GM19328 (cell line): ENCODE results near the gene HAVCR1.
"Not testable (repeated sequence)": the region's sequence is repeated elsewhere in the genome, so short reads cannot be mapped to it uniquely, and the experiment has no call there.

Experiments used
- ATAC-seq: cut with Tn5 transposase; IDR thresholded peaks from one replicate; pipeline ENCODE4 v1.9.1; 2021; ENCODE audit warnings: mild to moderate bottlenecking, moderate library complexity; ENCODE audit not compliant: unreplicated experiment

HAVCR1 gene

DNA sequence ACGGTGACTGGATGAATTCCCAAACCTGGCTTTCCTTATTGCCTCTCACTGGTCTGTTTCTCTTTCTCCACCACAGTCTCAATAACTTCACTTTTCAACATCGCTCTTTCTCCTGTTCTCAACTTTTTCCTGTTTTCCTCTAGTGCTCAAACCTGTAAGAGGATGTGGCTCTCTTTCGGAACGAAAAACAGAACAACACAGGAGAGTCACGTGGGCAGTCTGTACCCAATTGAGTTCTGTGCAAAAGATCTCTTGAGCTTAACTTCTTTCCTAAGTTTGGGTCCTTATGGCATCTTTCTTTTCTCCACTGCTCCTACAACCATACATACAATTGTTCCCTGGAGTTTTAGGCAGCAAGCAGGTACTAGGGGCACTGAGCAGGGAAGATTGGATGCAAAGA is 8.9 kb downstream of the HAVCR1 start:
- no peak for ATAC-seq

DNA sequence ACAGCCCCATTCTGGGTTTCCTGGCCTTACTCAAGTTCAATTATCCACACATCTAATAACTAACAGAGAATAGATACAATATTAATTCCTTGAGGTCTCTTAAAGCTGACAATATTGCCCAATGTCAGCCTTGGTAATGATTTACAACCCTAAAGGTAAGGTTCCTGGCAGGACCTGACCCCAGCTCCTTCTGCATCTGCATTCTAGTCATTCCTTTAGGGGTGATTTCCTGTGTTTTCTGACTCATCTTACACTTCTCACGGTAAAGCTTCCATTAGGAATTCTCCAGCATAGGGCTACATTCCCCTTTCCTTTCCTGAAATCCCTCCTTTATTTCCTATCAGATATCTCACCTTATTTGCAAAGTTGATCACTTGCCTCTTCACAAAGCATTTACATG is 9.3 kb downstream of the HAVCR1 start:
- ATAC-seq: no peak

DNA sequence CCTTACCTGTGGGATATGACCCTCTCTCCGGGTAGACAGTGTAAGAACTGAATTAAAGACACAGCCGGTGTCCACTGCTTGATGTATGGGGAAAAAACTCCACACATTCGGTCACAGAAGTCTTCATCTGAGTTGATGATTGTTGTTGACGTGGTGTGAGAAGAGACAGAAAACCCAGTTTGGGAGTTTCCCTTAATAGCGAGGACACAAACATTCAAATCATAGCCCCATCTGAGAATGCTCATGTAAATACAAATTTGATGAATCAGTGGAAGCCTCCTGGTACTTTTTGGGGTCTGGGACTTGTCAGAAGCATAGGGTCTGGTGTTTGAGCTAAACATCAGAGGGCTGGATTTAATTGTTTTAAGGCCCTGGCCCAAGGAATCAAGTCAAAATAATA is 11.0 kb downstream of the HAVCR1 start:
- ATAC-seq: no peak

DNA sequence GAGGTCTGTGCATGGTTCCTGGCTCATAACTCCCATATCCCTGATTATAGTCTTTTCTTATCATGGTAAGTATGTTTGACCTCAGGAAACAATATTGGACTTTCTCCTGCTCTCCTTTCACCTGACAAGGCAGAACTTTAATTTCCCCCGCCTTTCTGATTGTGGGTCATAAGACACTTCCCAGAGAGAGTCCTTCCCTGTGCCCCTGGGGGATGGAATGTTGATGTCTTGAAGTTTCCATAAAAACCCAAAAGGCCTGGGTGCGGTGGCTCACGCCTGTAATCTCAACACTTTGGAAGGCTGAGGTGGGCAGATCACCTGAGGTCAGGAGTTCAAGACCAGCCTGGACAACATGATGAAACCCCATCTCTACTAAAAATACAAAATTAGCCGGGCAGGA is 11.9 kb downstream of the HAVCR1 start:
- ATAC-seq: not testable (repeated sequence)

DNA sequence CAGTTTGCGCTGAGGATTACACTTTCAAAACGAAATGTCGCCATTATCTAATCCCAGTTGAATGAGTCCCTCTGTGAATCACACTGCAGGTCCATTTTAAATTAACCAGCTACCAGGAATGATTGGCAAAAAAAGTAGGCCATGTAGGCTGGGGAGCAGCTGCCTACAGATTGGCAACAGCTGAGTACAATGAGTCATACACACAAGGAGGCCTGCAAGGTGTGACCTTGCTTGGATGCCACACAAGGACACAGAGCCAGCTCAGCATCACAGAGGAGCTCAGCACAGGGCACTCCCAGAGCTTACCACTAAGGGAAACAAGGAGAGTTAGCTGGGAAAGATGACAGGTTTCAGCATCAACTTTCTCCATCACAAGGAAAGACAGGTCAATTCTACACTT is 12.9 kb downstream of the HAVCR1 start:
- ATAC-seq: no peak

DNA sequence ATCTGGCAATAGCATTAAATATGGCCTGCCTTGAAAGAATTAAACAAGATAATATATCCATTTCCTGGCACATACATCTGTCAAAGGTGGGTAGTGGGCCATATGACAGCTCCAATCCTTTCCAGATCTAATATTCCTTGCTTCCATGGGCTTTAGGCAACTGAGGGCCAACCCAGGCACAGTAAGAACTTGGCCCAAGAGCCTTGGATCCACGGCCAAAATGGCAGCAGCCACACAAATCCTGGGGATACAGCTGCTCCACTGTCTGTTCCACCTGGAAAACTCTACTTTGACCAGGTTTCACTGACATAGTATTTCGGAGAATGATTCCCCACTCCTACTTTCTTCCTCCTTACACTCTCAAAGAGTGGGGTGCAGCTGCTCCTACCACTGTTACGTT is 13.3 kb downstream of the HAVCR1 start:
- ATAC-seq: no peak

DNA sequence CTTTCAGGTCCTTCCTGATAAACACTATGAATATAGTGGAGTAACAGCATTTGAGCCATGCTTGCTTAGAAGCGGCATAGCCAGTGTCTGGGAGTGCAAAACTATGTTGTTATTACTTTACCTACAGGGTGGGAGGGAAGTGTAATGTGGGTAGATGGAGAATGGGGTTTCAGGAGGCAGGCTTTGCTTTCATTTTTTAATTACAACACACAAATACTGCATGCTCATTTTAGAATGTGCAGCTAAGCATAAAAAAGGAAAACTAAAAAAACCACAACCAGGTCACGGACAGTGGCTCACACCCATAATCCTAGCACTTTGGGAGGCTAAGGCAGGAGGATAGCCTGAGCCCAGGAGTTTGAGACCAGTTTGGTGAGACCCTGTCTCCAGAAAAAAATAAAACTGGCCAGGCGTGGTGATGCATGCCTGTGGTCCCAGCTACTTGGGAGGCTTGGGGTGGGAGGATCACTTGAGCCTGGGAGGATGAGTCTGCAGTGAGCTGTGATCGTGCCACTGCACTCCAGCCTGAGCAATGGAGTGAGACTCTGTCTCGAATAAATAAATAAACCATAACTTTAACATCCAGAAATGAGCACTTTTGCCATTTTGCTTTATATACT is 20.2 kb downstream of the HAVCR1 start:
- ATAC-seq: no peak

DNA sequence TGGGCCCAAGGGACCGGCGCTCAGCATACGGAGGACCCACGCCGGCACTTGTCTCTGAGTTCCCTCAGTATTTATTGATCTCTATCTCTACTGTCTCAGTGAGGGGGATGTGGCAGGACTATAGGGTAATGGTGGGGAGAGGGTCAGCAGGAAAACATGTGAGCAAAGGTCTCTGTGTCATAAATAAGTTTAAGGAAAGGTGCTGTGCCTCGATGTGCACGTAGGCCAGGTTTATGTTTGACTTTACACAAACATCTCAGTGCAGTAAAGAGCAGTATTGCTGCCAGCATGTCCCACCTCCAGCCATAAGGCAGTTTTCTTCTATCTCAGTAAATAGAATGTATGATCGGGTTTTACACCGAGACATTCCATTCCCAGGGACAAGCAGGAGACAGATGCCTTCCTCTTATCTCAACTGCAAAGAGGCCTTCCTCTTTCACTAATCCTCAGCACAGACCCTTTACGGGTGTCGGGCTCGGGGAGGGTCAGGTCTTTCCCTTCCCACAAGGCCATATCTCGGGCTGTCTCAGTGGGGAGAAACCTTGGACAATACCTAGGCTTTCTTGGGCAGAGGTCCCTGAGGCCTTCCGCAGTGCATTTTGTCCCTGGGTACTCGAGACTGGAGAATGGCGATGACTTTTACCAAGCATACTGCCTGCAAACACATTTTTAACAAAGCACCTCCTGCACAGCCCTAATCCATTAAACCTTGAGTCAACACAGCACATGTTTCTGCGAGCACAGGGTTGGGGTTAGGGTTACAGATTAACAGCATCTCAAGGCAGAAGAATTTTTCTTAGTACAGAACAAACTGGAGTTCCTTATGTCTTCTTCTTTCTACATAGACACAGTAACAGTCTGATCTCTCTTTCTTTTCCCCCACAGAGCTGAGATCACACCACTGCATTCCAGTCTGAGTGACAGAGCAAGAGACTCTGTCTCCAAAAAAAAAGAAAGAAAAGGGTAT is 24.5 kb downstream of the HAVCR1 start:
- ATAC-seq: not testable (repeated sequence)

DNA sequence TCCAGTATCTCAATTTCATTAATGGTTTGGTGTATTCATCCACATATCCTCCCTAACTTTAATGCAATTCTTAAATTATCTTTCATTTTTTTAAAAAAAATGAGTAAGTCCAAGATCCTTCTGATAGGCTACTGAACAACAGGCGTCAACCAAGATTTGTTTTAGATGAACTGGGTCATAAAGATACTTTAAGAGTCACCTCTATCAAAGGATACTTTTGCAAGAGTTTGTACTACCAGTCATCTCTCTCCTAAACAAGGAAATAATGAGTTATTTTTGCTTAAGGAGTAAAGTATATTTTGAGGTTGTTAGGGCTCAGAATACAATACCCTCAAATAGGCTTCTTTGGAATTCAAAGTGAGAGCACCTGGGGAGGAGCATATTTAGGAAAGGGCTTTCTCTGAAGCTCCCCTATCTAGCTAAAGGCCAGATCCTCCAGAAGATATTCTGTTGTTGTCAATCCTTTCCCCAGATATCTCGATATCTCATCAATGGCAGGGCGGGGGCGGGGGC is 25.8 kb downstream of the HAVCR1 start:
- ATAC-seq: no peak

DNA sequence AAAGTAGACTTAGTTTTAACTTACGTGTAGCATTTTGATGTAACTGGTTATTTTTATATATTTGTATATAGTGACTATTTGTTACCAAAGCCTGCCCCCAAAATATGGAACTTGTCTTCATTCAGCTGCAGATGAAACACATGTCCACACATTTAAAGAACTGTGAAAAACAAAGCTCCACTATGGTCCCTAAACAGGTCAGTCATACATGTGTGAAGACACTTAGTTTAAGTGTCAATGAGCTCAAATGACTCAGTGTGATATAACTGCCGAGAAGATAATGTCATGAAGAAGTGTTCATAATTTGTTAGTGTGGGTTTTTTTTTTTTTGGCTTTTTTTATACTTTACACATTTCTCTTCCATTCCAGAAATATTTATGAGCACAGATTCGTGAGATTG is 28.2 kb downstream of the HAVCR1 start:
- no peak for ATAC-seq

DNA sequence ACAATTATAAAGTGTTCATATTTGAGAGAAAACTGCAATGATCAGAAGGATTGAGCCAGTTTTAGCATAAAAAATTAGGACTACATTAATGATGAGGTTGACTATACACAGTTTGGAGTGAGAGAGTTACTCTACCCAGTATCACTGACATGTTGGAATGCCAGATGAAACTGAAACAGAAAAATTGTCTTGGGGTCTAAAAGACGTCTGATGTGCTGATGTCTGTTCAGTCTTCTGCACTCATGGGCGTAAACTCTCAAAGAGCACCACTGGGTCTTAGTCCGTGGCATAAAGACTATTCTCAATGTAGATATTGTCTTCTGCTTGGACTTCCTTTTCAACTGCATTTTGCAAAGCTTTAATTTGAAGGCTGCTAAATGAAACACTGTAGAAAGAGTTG is 29.5 kb downstream of the HAVCR1 start:
- no peak for ATAC-seq

DNA sequence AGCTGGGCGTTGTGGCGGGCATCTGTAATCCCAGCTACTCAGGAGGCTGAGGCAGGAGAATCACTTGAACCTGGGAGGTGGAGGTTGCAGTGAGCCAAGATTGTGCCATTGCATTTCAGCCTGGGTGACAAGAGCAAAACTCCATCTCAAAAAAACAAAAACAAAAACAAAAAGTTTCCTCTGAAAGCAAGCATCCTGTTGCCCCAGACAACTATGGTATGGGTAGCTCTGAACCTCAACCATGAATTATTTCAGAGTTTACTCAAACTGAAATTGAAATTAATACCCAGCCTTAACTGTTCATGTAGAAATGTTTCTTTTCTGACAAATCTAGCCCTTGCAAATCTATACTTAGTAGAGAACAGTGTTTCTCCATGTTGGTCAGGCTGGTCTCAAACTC is 31.3 kb downstream of the HAVCR1 start:
- ATAC-seq: peak; percentile 77

DNA sequence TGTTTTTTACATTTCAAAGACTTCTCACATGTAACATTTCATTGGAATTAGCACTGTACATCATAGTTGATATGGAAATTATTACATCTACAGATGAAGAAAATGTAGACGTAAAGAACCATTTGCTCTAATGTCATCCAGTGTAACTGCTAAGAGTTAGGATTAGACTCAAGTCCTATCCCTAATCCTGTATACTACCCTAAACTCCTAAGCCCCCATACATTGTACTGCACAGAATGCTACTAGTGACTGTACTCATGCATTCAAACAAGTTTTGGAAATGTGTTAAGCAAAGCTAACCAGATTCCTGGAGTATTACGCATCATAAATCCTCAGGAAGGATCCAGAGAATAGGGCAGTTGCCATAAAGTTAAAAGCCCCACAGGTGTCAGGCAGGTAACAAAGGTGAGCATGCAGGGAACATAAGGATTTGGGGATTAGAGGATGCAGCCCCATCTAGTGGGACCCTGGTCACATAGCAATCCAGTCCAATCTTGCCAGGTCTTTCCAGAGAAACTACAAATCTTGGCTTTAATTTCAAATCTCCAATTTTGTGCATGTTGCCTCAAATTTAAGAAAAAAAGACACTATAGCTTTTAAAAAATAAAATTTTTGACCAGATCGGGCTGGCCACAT is 32.0 kb downstream of the HAVCR1 start:
- ATAC-seq: no peak

DNA sequence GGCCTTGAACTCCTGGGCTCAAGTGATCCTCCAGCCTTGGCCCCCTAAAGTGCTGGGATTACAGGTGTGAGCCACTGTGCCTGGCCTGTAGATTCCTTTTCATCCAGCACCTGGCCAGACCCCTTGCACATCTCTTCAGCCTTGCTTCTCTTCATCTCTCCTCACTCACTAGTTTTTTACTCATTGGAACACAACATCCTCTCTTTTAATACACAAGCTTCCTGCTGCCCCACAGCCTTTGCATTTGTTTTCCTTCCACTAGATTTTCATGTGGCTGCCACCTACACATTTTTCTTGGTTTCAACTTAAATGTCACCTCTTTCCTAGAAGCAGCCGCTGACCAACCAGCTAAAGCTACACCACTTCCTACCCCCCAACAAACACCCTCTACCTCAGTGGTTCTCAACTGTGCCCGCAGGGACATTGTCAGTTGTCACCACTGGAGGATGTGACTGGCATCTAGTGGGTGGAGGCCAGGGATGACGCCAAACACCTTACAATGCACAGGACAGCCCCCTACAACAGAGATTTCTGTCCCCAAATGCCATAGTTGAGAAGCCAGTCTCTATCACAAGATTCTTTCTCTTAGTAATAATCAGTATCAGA is 33.7 kb downstream of the HAVCR1 start:
- no peak for ATAC-seq

DNA sequence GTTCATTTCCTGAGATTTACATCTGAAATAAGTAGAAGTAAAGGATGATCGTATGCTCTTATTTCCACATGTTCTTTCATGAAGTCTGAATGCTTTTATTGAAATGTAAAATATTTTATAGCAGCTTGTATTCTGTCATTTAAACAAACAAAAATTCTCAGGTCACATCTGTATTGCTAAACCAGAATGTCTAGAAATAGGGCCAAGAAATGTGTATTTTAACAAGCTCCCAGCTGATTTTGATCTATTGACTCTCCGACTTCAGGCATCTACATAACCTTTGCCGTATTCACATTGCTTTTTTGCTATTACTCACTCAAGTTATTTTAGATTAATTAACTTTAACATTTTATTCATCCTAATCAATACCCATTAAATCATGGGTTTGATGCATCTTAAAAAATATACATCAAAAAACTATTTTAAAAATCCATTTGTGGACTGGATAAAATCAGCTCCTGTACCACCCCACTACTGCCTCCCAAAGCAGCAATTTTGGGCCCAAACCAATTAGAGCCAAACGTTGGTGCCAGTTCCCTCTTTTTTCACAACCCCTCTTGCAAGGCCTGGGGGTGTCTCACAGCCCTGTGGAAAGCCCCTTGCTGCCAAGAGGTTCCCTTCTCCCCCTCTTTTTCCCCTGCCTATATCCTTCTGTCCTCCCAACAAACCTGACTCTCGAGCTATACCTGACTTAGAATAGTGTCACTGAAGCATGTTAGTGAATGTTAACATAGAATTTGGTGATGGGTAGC is 34.5 kb downstream of the HAVCR1 start:
- no peak for ATAC-seq

DNA sequence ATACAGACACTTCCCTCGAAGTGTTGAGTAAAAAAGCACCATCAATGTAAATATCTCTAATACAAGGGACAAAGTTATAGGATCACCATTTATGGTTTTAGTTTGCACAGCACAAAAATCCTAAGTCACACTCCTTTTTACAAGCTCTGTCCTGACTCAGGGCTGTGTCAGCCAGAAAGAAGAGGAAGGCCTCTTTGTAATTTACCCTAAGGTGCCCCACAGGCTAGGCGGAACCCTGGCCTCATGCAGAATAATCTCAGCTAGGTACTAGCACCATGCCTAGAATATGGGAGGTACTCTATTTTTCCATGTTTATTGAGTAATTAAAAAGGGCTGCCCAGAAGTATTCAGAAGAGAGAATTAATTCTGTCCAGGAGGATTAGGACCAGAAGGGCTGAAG is 36.9 kb downstream of the HAVCR1 start:
- no peak for ATAC-seq

DNA sequence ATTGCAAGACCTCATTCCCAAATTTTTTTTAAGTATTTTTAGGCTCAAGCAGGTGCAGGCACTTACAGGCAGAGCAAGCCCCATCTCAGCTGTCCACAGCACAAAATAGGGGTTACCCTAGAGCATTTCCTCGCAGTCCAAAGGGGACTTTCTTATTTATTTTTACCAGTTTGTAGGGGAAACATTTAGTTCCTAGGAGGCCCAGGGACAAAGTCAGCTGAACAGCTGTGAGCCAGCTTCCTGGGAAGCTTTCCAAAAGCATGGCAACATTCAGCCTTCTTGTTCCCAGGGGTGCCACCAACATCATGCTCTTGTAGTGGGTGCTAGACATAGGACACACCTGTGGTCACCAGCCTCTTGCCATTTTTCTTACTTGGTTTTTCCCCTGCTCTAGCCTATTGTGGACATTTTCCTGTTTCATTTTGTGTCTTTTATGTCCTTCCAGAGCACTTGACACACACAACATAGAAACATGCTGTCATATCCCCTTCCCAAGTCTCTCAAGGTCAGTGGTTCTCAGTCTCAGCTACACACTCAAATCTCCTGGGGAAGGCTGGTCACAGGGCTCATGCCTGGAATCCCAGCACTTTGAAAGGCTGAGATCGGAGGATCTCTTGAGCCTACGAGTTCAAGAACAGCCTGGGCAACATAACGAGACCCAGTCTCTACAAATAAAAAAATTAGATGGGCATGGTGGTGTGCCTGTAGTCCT is 38.2 kb downstream of the HAVCR1 start:
- no peak for ATAC-seq

DNA sequence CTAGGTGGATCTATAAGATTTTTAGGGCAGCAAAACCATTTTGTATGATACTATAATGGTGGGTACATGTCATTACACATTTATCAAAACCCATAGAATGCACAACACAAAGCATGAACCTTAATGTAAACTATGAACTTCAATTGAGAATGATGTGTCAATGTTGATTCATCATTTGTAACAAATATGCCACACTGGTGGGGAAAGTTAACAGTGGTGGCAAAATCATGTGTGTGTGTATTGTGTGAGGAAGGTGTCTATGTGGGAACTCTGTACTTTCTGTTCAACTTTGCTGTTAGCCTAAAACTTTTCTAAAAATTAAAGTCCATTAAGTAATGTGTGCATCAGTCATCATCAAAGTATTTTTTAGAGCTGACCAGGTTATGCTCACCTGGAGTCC is 38.9 kb downstream of the HAVCR1 start:
- no peak for ATAC-seq

DNA sequence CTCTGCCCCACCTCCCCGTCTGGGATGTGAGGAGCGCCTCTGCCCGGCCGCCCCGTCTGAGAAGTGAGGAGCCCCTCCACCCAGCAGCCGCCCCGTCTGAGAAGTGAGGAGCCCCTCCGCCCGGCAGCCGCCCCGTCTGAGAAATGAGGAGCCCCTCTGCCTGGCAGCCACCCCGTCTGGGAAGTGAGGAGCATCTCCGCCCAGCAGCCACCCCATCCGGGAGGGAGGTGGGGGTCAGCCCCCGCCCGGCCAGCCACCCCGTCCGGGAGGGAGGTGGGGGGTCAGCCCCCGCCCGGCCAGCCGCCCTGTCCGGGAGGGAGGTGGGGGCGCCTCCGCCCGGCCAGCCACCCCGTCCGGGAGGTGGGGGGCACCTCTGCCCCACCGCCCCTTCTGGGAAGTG is 44.8 kb downstream of the HAVCR1 start:
- not testable (repeated sequence) for ATAC-seq

DNA sequence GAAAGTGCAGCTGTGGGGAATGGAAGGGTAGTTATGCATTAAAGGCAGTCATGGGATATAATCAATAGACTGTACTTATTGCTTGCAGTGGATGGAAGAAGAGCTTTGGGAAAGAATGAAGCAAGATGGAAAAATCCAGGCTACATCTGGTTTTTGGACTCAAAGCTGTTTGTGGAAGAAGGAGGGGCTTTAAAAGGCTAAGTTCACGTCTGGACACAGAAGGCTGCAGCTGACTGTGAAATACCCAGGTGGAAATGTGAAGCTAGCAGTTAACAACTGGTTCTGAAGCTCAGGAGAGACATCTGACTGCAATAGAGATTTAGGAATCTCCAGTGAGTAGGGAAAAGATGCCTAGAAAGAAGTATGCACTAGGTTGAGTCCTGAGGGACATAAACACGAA is 52.7 kb downstream of the HAVCR1 start:
- no peak for ATAC-seq
